Putamen (tissue), 1 donor: ENCODE measurements around the gene WTAP.
"Not testable (repeated sequence)": the region's sequence is repeated elsewhere in the genome, so short reads cannot be mapped to it uniquely, and the experiment has no call there.

Source experiments
- DNase-seq: peaks from one replicate; pipeline ENCODE4 v3.0.0-alpha.2; 2016; ENCODE audit warnings: low spot score

WTAP gene

DNA sequence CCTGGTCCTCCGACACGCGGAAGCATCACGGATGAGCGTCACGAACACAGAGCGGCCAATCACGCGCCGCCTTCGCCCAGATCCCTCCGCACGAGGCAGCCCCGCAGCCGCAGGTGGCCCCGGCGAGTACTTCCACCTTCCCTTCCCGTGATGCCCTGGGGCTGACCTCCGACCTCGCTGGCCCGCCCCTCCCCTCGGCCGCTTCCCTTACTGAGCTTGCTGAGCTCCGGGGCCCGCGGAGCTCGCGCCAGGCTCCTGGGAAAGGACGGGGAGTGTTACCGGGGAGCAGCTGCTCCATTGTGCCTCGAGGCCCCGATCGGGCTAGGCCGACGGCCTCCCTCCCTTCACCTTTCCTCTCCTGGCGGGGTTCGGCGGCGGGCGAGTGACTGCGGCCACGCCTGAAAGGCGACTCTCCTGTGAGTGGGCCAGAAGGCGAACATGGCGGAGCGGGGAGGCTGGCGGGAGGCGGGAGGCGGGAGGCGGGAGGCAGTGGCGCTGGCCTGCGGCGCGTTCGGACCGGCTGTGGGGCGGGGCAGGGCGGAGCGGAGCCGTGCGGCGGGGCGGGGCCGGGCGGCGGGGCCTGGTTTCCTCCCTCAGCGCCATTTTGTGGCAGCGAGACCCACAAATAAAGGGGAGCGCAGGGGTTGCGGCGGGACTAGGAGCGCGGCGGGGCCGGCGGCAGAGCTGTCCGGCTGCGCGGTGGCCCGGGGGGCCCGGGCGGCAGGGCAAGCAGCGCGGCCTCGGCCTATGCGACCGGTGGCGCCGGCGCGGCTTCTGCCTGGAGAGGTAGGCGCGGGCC is at the start of gene WTAP:
TSS of gene WTAP (plus strand) at position 589 of the 799 bp plus-strand sequence. CDS start 8,760 bp downstream, outside the sequence.
- DNase-seq, result peak; percentile 92

DNA sequence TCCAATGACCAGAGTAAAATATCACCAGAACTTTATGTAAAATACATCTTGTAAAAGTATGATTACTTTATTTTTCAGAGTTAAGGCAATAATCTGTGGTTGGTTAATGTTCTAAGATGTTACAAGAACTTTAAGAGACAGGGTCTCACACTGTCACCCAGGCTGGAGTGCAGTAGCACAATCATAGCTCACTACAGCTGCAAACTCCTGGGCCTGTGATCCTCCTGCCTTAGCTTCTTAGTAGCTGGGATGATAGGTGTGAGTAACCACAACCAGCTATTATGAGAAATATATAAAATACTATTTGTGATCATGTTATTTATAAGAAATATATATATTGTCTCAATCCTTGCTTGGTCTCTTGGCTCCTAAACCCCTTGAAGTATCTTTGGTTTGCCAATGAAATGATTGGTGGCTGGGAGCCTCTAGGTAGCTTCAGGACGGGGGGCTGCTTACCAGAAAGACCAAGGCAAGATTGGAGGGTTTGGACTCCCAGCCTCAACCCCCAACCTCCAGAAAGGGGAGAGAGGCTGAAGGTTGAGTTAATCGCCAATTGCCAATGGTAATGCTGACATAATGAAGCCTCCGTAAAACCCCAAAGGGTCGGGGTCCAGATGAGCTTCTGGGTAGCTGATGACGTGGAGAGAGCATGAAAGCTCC is 49.7 kb upstream of the WTAP start:
- no peak for DNase-seq

DNA sequence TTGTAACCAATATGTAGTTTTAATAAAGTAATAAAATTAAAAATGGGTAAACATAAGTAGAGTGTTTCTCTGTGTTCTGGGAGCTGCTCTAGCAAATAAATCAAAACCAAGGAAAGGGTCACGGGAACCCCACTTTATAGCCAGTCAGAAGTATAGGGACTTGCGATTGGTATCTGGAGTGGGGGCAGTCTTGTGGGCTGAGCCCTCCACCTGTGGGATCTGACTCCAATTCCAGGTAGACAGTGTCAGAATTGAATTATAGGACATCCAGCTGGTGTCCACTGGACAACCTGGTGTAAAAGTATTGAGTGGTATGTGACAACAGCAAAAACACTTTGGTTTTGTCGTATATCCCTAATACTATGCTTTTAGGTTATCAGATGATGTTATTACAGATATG is 48.7 kb upstream of the WTAP start:
- no peak for DNase-seq

DNA sequence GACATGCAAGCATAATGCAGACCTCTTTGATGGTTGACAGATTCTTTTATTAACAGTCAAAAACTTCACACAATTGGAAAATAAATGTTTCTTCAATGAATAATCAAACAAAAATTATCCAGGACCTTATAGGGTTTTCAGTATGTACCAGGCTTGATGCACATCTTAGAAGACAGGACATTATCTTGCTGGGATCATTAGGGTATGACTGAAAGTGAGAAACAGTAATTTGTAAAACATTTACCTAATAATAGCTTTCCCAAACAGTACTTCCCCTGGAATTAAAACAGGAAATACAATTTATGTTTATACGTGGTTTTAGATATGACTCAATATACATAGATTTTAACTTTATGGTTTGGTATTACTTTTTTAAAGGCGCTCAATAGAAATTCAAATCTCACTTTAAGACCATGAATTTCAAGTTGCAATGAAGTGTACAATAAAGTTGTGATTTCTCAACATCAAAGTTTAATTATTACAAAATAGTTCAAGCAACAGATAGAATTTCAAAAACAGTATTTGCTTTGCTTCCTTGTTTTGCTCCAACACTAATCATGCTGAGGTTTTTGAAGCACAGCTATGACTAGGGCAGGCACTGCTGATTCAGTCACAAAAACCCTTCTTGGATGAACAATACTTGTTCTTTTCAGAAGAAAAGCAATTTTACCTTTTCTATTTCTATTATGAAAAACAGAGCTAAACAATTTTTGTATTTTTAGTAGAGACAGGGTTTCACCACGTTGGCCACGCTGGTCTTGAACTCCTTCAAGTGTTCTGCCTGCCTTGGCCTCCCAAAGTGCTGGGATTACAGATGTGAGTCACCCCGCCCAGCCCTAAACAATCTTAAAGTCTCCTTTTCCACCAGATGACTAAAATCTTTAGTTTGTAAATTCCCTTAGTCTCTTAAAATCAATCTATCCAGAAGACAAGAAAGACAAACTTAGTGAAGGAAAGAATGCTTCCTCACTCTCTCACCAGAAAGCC is 47.9 kb upstream of the WTAP start:
- DNase-seq, result no peak

DNA sequence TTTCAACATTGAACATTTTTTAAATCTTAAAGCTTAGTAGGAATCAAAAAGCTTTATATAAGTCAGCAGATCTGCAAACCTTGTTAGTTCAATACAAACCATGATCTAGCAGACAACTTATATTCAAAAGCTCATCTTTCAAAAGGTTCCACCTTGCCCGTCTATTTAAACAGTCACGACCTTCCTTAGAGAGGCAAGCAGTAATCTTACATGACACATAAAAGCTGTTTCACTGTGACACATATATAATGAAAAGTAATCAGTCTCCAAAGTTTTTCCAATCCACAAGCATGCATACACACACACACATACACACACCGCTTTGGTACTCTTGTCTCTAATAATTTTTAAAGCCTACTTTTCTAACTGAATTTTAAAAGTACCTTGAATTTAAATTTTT is 47.2 kb upstream of the WTAP start:
- DNase-seq, result no peak

DNA sequence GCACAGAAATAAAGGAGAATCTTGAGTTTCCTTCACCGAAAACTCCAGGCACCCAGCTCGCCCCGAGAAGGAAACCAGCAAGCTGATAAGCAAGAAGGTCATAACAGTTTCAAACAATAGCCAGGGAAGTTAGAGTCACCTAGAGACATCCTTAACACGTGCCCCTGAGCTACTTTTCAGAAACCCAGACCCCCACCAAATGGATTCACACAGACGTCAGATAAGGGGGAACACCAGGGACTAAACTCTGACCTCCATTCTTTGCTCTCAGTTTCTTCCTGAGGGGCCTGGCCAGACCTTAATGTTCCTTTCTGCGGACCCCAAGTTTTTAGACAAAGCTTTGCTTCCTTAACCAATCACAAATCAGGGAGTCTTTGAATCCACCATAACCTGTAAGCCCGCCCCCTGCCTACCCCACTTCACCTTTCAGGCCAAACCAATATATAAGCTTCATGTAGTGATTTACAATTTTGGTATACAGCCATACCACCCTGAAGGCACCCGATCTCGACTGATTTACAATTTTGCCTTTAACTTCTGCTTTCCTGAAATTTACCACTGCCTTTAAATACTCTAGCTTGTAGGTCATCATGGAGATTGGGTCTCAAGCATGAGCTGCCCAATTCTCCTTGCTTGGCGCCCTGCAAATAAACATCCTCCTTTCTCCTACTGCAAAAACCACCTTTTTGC is 46.0 kb upstream of the WTAP start:
- no peak for DNase-seq

DNA sequence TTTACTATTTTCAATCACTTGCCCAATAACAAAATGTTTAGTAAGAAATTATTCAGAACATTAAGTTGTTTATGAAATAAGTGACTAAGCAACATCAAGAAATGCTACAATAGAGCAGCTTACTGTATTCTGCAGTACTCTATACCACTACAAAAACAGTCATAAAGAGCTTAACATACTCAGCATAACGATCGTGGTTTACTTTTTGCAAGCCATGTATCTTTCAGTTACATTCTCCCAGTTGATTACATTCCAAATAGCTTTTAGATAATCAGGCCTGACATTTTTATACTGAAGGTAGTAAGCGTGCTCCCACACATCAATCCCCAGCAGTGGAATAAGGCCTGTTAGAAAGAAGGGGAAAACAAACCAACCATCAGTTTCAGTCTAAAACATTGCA is 45.0 kb upstream of the WTAP start:
- DNase-seq, result no peak

DNA sequence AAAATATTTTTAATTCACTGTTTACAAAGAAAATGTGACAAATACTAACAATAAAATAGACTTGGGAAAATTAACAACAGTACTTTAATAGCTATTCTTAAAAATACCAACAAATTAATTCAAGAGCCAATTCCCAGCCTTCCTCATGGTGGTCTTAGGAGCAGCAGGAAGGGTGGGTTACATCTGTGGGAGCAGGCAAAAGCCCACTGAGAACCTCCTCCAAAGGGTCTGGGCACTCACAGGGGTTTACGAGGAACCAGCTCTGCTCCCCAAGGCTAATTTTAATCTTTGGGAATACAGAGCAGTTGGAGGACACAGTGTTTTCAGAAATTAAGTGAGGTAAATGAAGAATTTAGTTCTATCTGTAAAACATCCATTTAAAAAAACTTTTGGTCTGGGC is 44.5 kb upstream of the WTAP start:
- DNase-seq, result no peak

DNA sequence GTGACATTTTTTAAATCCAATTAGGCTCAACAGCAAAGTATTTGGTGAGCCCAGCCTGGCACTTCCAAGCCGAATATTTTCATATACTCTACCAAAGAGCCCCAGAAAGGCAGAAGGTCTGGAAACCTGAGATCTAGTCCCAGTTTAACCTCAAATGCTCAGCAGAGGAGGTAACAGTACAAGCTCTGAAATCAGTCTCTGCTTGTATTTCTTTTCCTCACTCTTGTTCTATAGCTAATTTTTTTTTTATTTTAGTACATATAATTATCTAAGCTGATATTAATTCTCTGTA is 43.3 kb upstream of the WTAP start:
- DNase-seq, result no peak

DNA sequence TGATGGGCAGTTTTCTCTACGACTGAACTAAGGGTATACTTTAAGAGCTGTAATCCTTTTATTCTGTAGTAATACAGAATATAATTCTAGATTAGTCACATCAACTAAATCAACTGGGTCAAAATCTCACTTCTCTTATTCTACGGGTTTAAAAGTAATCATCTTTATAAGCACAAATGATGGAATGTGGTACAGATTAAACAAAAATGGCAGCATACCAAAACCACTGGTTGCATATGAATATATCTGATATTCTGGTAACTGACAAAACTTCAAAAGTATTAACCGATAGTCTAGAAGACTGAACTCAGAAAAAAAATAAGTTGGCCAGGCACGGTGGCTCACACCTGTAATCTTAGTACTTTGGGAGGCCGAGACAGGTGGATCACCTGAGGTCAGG is 41.3 kb upstream of the WTAP start:
- no peak for DNase-seq

DNA sequence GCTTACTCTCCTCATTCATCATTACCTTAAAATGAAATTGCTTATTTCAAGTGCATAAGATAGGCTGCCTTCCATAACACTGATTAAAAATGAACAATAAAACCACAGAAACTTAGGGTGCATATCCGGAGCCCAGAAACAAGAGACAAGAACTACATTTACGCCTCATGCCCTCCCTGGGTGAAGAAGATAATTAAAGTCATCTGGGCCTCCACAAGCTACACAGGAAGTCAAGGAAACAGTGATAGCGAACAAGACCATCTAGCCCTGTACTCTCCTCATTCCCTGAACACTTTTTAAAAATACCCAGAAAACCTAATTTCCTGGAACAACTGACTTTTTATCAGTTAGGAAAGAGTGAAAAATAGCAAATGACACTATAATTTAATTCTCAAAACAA is 40.6 kb upstream of the WTAP start:
- no peak for DNase-seq

DNA sequence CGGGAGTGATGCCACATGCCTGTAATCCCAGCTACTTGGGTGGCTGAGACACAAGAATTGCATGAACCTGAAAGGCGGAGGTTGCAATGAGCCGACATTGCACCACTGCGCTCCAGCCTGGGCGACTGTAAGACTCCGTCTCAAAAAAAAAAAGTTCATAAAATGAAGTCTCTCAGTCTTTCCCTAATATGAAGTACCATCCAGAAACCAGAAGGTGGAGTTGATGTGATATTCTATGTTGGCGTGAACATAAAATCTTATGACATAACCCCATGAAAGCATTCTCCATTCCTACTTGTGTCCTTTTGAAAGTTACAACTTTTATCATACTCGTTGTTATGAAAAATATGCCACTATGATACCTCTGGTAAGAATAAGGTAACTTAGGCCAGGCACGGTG is 40.0 kb upstream of the WTAP start:
- DNase-seq, result no peak

DNA sequence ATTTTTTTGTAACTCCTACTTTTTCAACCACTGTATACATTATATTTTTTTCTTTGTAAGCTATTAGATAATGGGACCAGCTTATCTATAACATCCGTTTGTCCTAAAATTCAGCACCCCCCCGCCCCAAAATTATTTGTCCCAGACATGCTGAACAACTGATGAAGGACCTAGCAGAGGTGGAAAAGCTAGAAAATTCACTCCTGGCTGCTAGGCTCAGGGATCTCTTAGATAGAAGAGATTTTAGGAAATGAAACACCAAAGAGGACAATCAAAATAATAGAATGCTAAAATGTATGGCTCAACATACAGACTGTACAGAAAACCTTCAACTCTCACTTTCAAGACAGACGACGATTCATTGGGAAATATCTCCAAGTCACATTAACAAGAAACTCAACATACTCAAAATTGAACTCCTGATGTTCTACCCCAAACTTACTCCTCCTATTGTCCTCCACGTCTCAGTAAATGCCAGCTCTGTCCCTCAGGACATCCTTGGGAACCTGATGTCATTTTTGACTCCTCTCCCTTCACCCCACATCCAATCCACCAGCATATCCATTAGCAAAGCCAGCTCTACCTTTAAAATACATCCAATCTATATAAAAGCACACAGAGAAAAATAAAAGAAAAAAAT is 38.9 kb upstream of the WTAP start:
- DNase-seq, result no peak

DNA sequence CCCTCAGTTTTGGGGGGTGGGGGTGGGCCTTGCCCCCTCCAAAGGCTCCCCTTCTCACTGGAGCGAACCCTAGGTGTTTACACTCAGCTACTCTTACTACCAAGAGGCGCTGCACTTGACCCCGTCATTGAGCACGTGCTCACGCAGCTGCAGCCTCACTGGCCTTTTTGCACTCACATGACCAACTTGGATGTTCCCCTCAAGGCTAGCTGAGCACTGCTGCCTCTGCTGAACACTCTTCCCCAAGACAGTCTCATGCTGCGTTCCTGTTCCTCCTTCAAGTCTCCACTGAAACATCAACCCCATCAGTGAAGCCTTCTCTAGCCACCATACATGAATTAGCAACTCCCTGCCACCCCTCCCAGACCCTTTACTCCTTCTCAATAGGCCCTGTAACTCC is 38.3 kb upstream of the WTAP start:
- no peak for DNase-seq

DNA sequence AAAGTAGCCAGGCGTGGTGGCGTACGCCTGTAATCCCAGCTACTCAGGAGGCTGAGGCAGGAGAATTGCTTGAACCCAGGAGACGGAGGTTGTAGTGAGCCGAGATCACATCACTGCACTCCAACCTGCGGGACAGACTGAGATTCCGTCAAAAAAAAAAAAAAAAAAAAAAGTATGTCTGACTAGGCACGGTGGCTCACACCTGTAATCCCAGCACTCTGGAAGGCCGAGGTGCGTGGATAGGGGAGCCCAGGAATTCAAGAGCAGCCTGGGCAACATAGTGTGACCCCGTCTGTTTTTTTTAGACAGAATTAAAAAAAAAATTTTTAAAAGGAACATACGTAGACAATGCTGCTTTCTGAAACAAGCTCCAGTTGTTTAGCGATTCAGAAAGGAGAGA is 37.2 kb upstream of the WTAP start:
- not testable (repeated sequence) for DNase-seq

DNA sequence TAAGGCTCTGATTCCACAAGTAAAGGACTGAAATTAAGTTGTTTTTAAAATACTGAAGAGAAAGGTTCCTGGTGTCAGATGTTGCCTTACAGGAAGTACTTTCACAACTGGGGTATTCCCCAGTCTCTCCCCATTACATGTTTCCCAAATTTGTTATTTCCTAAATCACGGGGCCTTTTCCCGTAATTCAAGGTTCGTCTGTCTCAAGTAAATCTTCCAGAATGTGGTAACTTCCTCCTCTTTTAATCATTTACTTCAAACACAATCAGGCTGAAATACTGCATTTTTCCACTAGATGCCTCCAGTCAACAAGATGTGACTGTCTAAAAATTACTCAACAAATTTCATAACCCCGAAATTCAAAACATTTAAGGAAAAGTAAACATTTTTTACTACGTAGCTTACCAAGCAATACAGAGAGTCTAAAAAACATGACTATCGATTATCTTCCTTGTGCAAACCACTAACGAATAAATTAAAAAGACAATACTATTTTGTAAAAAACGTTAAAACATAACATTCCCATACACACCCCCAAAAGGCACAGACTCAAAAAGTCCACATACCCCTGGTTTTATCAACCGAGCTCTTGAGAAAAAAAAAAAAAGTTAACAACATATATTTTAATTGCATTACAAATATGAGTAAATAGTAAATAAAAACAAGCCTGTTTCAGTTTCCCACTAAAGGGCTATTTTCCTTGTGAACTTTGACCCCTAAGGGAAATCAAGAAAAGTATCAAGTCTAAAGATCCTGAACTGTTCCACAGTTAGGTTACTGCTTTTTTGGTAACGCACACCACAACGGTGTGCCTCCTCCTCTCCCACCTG is 36.0 kb upstream of the WTAP start:
- DNase-seq, result peak; percentile 64

DNA sequence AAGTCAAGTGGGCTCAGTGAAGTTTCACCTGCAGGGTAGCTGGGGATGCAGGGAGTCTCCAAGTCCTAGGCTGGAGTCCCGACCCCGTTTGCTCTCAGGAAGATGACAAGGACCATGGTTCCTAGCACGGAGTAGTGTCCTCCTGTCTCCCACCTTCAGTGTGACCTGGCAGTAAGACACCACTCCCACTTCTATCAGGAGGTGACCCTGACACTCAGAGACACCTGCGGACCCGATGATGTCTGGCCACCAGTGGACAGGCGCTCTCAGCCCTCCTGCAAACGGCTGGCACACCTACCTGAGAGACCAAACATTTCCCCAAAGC is 35.4 kb upstream of the WTAP start:
- DNase-seq, result peak; percentile 3

DNA sequence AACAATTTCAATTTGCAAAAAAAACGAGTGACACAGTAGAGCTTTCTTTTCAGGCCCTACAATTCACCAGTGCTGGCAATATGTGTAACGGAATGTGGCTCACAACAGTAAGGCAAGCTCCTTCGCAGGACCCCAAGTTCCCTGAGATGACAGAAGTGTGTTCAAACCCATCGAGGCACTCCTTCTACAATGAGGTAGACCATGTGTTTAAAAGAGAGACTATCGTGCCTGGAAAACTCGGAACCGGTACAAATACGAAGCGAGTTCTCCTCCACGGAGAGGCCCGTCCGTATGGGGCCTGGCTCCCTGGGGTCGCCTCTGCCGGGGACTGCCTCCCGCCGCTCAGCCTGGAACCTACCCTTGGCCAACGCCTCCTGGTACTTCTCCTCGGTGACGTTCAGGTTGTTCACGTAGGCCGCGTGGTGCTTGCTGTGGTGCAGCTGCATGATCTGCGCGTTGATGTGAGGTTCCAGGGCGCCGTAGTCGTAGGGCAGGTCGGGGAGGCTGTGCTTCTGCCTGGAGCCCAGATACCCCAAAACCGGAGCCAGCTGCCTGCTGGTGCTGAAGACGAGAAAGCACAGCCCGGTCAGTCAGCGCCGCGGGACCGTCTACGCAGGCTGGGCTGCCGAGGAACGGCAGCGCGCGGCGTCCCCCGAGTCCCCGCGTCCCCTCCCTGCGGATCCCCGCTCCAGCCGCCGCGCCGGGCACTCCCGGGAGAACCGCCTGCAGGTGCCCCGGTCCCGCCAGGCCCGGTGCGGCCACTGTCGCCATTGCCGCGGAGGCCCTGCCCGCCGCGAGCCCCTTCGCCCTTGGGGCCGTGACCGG is 34.8 kb upstream of the WTAP start:
- peak; percentile 42 for DNase-seq

DNA sequence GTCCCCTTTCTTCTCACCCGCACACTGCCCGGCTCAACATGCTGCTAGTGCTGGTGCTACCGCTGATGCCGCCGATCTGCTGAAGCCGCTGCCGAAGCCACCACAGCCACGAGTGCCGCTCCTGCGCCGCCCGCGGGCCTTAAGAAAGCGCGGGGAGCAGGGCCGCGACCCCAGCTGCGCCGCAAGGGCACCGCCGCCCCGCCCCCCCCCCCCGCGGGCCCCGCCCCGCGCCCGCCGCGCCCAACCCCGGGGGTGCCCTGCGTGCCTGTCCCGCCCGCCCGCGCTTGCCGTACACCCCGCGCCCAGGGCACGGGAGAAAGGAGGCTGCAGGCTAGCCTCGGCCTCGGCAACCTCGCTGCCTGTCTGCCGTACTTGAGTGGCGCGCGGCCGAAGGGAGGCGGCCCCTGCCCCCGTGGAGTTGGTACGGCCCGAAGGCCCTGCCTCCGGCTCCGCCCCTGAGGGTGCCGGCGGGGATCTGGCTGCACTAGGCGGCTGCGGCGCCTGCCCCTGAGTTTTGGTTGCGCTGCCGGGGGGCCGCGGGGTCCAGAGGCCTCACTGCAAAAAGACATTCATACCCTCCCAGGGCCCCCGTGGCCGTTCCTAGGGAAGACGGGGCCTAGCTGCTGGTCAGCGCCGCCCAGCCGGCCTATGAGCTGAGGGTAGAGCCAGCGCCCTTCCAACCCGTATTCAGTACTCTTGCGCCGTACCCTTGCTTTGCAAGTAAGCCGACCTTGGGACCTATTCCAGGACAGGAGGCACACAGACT is 34.0 kb upstream of the WTAP start, which contains the start of gene SOD2:
TSS of gene SOD2 (minus strand) at position 114 of the 766 bp plus-strand sequence. CDS start at position 40, 74 bp downstream.
- DNase-seq, result peak; percentile 83
